ENCODE results near the gene PFDN1.
A peak's percentile ranks its signal among the peaks of the same experiment; 100 is the strongest.

The PFDN1 gene

DNA sequence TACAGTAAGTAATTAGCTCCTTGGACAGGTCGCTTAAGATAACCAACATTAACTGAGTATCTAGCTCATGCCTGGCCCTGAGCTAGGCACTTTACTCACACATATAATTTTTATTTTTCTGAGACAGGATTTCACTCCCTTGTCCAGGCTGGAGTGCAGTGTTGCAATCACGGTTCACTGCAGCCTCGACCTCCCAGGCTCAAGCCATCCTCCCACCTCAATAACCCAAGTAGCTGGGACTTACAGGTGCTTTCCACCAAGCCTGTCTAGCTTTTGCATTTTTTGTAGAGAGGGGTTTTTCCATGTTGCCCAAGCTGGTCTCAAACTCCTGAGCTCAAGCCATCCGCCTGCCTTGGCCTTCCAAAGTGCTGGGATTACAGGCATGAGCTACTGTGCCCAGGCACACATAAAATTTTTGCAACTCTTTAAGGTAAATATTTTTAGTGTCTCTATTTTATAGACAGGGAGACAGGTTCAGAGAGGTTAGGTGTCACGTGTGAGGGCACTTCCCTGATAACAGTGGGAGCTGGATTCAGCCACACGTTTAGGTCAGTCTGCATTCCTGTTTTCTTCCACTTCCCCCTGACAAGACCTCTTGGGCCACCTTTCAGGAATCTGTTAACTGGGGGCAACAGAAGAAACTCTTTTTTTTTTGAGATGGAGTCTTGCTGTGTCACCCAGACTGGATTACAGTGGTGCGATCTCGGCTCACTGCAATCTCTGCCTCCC lies 25.3 kb upstream of the PFDN1 start:
- no peak for DNase-seq (ENCODE audit: low read depth)

DNA sequence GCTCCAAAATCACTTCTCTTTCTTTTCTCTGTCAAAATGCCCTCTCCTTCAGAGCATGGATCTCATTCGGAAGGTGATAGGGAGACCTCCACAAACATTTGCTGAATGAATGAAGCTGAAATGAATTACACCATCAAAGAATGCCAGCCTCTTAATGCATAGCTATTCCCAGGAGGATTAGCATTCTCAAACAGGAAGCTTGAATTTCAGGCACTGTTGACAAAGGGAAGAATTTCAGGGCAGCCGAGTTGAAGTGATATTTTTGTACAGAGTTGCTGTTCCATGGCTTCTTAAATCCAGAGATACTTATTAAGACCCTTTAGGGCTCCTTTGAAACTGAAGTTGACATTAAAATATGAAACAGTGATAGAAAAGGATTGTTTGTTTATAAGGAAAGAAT lies 24.7 kb upstream of the PFDN1 start:
- peak; percentile 62 for DNase-seq (ENCODE audit: low read depth)

DNA sequence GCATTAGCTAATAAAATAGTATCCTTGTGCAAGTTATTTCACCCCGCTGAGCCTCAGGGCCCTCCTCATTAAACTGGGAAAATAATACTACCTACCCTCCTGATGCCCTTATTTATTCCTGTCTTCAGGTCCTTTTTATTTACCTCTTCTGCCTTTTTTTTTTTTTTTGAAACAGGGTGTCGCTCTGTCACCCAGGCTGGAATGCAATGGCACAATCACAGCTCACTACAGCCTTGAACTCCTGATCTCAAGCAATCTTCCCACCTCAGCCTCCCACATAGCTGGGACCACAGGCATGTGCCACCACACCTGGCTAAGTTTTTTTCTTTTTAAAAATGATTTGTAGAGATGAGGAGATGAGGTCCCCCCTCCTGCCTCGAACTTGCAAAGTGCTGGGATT lies 22.6 kb upstream of the PFDN1 start:
- no peak for DNase-seq (ENCODE audit: low read depth)

DNA sequence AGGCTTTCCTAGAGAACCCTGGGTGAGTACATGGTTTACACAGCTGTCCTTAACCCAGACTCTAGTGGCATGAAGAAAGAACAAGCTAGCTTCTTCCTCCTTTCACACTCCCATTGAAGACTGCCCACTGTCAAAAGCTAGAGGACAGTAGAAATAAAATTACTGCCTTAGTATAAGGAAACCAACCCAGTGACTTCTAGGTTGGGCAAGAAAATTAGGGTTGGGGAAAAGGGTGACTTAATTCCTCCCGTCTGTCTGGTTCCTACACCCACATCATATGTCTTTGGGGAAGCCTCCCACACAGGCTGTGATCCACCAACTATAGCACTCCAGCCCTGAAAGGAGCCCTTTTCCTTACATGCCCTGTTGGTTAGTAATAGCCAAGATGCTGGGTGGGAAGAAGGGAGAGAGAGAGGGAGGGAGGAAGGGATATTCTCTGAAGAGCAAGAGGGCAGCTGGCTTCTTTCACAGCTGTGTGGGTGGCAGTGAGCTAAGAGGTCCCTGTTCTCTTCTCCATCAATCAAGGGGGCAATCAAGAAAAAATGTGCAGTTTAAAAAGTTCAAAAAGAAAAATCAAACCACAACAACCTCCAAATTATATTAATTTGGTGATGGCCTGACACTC lies 21.8 kb upstream of the PFDN1 start:
- peak; percentile 54 for DNase-seq (ENCODE audit: low read depth)

DNA sequence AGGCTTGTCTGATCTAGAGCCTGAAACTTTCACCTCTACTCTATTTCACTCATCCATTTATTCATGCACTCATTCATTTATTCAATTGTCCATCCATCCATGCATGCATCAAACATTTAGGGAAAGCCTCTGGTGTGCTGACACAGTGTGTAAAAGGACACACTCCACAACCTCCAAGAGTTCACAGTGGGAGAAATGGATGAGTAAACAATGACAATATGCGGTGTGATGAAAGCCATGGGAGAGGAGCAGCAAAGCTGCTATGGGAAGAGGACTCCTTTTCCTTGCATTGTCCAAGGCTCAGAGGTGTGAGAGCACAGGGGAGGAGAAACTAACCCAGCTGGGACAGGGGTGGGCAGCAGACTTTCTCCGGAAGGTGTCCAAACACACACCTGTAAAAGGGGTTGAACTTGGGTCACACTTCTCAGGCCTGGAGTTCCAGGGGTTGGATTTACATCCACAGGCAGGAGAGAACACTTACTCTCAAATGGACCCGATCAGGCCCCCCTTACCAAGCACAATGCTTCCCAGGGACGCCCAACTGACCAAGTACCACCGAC lies 21.2 kb upstream of the PFDN1 start:
- DNase-seq (ENCODE audit: low read depth): no peak

DNA sequence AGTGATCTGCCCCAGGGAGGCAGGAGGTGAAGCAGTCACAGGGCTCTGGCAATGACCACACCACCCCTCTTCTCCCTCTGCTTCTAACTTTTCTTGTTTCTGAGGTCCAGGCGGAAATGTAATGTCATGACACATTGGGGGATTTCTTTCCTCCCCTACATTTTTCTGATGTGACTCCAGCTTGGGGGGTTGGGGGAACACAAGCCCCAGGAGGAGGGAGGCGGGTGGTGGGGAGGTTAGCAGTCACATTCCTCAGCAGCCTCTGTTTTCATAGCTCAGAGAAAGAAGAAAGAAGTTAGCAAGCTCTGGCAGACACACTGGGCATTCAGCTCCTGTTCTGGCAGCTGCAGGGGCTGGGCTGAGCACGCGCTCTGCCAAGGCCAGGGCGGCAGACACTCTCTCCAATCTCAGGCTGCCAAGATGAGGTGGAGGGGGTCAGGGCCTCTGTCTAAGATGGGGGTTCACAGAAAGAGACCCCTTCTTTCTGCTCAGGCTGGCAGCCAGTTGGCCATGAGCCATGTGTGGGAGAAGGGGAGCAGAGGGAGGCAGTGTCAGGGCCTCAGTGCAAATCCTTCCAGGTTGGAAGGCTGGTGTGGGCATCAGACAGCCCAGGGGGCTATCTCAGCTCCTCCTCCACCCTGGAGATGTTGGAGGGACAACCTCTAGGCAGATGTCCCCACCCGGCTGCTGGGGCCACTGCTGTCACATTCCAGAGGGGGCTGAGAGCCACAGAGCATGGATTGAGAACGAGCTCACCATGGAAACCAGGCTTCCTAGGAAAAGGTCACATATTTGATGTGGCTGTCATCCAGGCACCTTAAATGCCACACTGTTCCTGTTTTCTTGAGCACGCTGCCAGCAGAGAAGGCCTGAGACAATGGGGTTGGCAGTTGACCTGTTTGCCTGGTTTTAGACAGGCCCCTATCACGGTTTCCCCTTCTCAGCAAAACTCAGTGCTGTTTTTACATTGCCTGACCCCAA lies 20.1 kb upstream of the PFDN1 start:
- DNase-seq (ENCODE audit: low read depth): peak; percentile 97

DNA sequence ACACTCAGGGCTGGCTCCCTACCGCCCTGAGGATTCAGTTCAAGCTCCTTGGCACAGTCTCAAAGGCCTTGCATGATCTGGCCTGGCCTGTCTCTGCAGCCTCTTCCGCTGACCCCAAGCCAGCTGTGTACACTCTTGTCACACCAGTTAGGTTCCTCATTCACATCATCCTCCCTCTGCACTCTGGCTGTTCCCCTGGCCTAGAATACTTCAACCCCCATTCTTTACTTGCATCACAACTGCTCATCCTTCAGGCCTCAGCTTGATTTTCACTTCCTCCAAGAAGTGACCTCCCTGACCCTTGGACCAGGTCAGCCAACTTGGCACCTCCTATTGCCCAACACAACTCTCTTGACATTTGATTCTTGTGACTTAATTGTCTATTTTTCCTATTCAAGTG lies 18.9 kb upstream of the PFDN1 start:
- no peak for DNase-seq (ENCODE audit: low read depth)

DNA sequence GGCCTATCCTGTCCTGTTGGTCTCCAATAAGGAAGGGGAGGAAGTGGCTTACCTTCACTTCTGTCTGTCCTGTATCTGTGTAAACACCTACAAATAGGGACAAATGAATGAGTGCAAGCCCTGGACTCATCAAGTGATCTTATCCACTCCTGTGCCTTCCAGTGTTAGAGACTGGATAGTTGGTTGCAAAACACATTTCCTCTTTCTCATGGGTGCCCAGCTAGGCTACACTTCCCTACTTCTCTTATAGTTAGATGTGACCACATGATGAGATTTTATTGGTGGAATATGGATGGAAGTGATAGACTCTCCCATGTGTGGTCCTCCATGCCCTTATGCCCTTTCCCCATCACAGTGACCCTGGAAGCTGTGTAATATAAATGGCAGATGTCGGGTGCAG lies 16.9 kb upstream of the PFDN1 start:
- no peak for DNase-seq (ENCODE audit: low read depth)

DNA sequence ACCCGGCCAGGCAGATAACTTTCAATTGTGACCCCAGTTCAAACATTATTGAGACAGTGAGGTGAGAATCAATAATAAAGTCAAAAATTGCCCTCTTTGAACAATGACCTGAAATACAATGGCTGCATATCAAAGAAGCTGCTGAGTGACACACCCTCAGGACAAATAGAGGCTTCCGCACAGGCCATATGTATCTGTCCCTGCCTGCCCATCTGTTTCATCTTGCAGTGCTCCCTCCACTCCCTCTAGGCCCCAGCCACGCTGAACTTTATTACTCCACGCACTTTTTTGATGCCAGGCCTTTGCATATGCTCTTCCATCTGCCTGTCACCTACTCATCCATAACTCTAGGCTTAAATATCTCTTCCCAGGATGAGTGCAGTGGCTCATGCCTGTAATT lies 15.9 kb upstream of the PFDN1 start:
- no peak for DNase-seq (ENCODE audit: low read depth)

DNA sequence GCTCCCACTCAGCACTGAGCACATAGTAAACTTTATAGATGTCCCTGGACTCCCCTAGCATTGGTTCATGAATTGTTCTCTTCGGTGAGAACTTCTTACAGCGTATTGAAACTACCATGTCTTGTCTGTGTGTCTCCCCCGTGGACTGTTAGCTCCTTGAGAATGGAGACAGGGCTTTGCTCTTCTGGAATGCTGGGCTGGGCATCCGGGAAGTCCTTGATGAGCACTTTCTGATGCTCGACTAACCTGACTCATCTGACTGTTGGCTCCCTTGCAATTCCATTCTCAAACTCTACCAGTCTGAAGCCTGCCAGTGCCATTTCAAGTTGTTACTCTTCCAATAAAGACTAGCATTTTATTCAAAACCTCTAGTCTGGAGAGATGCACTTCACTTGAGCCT lies 15.0 kb upstream of the PFDN1 start:
- peak; percentile 66 for DNase-seq (ENCODE audit: low read depth)

DNA sequence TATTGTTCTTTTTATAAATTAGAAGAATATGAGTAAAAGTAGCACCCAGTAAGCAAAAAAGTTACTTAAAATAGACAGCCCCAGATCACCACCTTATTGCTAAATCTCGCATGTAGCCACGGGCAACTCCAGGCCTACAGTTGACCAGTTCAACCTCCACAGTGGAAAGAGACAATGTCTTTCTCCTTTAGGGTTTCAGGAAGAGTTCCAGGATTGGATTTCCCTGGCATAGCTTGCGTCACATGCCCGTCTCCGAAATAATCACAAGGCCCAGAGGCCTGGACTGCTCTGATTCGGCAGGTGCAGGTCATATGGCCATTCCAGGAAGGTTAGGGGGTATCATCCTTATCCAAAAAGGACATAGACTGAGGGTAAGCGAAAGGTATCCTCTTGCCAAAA lies 9.9 kb upstream of the PFDN1 start:
- no peak for DNase-seq (ENCODE audit: low read depth)

DNA sequence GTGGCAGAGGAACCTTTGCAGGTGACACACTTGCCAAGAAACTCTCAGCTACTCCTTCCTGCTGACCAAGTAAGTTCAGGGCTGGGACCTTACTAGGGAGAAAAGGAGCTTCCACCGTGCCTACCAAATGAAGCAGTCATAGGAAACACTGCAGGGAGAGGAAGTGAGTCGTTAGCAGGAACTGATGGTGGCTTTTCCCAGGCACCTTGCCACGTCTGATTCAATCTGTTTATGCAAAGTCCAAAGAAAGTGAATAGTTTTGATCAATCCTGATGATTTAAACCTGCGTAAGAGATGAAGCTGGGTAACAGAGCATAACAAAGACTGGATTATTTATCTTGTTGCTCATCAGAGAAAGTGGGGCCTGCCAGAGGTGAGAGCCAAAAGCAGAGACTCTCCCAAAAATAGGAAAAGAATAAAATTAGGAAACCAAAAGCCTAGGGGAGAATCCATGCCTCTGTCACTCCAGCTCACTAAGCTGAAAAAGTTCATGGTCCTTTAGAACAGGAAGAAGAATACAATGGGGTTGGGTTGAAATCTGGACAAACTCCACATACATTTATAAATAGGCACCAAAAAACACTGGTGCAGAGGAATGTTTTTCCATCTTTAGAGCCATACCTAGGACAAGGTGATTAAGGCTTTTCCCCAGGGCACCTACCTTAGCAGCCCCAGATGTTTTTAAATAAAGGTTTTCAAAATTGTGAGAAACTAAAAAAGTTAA lies 9.3 kb upstream of the PFDN1 start:
- peak; percentile 94 for DNase-seq (ENCODE audit: low read depth)

DNA sequence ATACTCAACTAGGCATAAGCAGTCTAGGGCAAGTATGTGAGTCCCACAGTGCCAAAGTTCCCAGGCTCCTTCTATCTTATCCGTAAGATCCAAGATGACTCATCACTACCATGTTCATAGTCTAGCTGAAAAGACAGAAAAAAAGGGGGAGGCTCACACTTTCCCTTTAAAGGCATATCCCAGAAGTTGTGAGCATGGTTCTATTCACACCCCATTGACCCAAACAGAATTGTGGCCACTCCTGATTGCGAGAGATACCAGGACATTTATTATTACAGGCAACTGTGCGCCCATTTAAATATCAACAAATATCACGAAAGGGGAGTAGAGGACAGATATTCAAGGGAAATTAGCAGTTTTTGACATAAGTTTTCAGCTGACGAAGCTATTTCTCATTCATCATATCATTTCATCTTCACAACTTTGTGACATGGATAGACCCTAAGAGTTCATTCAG lies 8.1 kb upstream of the PFDN1 start:
- peak; percentile 91 for DNase-seq (ENCODE audit: low read depth)

DNA sequence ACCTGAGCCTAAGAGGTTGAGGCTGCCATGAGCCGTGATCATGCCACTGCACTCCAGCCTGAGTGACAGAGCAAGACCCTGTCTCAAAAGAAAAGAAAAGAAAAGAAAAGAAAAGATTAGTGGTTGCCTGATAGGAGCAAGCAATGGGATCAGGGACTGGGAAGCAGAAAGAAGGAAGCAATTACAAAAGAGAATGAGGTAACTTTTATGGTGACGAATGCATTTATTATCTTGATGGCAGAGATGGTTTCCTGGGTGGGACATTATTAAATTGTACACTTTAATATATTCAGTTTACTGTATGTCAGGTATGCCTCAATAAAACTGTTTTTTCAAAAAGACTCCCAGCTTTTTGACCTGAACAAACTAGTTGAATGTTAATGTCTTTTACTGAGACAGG lies 7.5 kb upstream of the PFDN1 start:
- no peak for DNase-seq (ENCODE audit: low read depth)

DNA sequence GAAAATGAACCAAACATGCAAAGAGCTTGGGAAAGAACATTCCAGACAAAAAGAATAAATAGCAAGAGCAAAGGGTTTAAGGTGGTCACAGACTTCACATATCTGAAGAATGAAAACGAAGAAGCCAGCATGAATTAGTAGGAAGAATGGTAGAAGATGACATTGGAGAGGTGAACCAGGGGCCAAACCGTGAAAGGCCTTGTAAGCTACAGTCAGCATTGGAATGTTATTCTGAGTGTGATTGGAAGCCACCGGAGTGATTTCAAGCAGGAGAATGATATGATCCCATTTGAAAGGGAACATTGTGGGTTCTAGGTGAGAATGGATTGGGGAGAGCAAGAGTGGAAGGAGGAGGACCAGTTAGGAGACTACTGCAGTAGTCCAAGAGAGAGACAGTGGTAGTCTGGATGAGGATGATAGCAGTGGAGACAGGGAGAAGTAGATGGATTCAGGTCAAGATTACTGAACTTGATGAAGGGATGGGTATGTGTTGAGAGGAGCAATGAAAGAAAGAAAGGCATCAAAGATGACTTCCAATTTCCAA lies 6.9 kb upstream of the PFDN1 start:
- DNase-seq (ENCODE audit: low read depth): no peak

DNA sequence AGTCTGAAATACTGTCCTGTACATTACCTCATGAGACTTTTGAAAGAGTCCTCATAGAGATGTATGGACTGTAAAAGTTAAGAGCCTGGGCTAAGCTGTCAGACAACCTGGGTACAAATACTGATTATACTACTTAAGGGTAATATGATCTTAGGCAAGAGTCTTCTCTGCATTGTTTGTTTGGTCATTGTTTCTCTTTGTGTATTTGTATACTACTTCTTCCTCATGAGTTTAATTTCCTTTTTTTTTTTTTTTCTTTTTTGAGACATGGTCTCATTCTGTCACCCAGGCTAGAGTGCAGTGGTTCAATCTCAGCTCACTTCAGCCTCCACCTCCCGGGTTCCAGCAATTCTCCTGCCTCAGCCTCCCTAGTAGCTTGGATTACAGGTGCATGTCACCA lies 2.6 kb upstream of the PFDN1 start:
- DNase-seq (ENCODE audit: low read depth): no peak

DNA sequence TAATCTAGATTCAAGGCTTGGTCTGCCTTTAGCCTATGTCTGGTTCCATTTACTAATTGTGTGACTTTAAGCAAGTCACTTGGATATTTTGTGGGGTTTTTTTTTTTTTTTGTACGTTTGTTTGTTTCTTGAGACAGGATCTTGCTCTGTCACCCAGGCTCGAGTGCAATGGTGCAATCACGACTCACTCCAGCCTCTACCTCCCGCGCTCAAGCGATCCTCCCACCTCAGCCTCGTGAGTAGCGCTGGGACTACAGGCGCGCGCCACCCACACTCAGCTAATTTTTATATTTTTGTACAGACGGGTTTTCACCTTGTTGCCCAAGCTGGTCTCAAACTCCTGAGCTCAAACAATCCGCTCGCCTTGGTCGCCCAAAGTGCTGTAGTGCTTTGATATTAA lies 1.1 kb upstream of the PFDN1 start:
- no peak for DNase-seq (ENCODE audit: low read depth)

DNA sequence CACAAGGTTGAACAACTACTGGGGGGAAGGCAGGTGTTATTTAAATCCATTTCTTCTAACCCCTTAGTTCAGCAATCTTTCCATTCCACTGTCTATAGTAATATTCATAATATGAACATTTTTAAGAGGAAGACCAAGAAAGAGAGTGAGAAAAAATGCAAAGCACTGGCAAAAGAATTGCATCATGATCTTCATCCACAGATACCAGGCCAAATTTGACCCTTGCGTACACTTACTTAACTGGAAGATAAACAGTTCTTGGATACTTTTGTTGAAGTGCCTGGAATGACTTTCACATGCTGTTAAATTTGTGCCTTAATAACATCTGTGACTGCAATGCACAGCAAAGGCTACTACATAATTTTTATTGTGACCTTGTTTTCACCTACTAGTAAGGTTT lies 1.8 kb downstream of the PFDN1 start:
- no peak for DNase-seq (ENCODE audit: low read depth)

DNA sequence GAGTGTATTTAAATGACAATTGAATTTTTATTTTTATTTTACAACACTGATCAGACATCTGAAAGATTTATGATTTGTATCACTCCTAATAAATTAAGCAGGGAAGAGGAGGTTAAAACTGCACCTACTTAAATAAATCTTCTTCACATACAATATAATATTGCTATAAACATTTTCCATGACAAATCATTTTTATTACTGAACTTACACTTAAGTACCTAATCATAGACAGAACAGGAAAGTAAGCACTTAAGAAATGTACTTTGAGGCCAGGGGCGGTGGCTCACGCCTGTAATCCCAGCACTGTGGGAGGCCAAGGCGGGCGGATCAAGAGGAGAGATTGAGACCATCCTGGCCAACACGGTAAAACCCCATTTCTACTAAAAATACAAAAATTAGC lies 3.8 kb downstream of the PFDN1 start:
- no peak for DNase-seq (ENCODE audit: low read depth)

DNA sequence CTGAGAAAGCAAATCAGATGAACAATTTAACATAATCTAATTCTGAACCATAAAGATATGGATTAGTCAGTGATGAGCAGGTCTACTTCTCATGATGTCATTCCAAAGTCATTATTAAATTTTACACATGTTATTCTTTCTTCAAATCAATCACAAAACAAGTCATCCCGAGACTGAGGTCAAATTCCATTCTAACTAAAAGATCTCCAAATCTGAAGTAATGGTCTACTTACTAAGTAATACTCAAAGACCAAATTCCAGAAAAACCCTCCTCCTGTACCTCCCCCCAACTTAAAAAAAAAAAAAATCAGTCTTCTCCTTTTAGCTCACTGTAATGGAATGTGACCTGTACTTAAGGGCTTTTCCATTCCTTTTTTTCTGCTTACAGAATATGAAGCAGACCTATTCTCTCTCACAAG lies 4.7 kb downstream of the PFDN1 start:
- peak; percentile 80 for DNase-seq (ENCODE audit: low read depth)

DNA sequence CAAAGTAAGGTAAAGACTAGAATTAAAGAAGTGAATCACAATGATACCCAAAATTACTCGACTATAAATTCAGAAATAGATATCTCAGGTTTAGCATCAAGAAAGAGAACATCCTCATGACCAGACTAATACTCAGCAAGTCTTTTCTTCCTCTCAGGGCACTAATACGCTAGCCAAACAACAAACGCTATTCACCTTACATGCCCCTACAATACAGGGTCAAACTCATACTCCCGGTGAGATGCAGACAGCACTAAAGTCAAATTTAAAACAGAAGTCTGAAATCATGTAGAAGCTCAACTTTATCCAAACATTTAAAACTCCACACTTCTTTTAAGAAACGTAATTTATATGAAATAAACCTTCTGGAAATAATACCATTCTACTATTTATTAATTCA lies 5.6 kb downstream of the PFDN1 start:
- no peak for DNase-seq (ENCODE audit: low read depth)

DNA sequence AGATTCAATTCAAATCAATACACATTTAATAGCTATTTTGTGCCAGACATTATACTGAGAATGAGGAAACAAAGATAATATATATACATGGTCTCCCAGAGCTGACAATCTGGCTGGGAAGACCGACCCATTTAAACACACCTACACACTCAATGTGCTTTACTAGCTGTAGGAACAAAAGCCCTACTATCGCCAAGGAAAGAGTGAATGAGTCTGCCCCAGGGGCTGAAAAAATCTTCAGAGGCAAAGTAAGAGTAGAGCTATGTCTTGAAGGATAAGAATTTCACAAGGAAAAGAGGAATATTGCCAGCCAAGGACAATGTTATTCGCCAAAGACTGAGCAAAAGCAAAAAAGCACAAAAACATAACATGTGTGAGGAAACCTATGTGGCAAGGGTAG lies 6.6 kb downstream of the PFDN1 start:
- no peak for DNase-seq (ENCODE audit: low read depth)
